SK-N-SH (cell line): ENCODE results near the gene NUP35. TPM values are rescaled to one million over a fixed set of nuclear protein-coding genes. Genes with fewer than 3 reads are reported as not detected.

Experiments used
- CTCF ChIA-PET: fragments of 300-600, 350-600 bp; formaldehyde crosslinking; extraction: SDS; loops from one replicate; lab custom pipeline; 2021; lab: Yijun Ruan, JAX
- POLR2A ChIA-PET: fragments of 350-600 bp; sonication (Branson Sonifier 250); formaldehyde crosslinking; extraction: SDS; loops from one replicate; lab custom pipeline; 2020; ENCODE audit warnings: antibody characterized with exemption, inconsistent platforms; lab: Yijun Ruan, JAX
- DNase-seq: peaks from one replicate; pipeline ENCODE4 v3.0.0; 2012
- H2AFZ ChIP-seq: fragments of 200-600 bp; sonication (generic); 2 replicates; pipeline ENCODE4 v1.8.1; 2016; ENCODE audit warnings: antibody characterized with exemption, mild to moderate bottlenecking, low read depth
- H3F3A ChIP-seq: fragments of 200-600 bp; sonication (generic); replicated peaks from 2 replicates; pipeline ENCODE3; 2016; ENCODE audit warnings: antibody characterized with exemption, mild to moderate bottlenecking; ENCODE audit not compliant: insufficient read depth
- H3K27ac ChIP-seq, 2 experiments: fragments of 200-500 bp in 1 of 2; fragments of 200-600 bp in 1 of 2; sonication (Bioruptor generic) in 1 of 2; sonication (generic), shearing (Covaris generic) in 1 of 2; 2 replicates each; pipeline versions ENCODE4 v1.5.1 to v1.6.1; 2014 to 2016; ENCODE audit warnings: low read depth in 2 of 2, inconsistent platforms in 1 of 2, low read length in 1 of 2, mild to moderate bottlenecking in 1 of 2, mixed read lengths in 1 of 2
- H3K27me3 ChIP-seq: fragments of 200-600 bp; sonication (generic), shearing (Covaris generic); 2 replicates; pipeline ENCODE4 v1.6.1; 2016; ENCODE audit warnings: mixed run types; ENCODE audit not compliant: insufficient read depth
- H3K36me3 ChIP-seq, 2 experiments: fragments of 200-500 bp in 1 of 2; fragments of 200-600 bp in 1 of 2; sonication (Bioruptor generic) in 1 of 2; sonication (generic) in 1 of 2; replicated peaks in 1 of 2; 2 replicates each; pipeline versions ENCODE3 to v1.5.1; 2014 to 2016; ENCODE audit warnings: low read length in 1 of 2, mild to moderate bottlenecking in 1 of 2; ENCODE audit not compliant: insufficient read depth in 2 of 2, control insufficient read depth in 1 of 2
- H3K4me1 ChIP-seq, 2 experiments: fragments of 200-500 bp in 1 of 2; fragments of 200-600 bp in 1 of 2; sonication (Bioruptor generic) in 1 of 2; sonication (generic), shearing (Covaris generic) in 1 of 2; 2 replicates each; pipeline versions ENCODE4 v1.5.1 to v1.6.1; 2014 to 2016; ENCODE audit warnings: low read depth in 1 of 2, low read length in 1 of 2, mixed run types in 1 of 2; ENCODE audit not compliant: insufficient read depth in 2 of 2, control insufficient read depth in 1 of 2
- H3K4me2 ChIP-seq: fragments of 200-600 bp; sonication (generic), shearing (Covaris generic); 2 replicates; pipeline ENCODE4 v1.6.1; 2017; ENCODE audit warnings: mixed run types
- H3K4me3 ChIP-seq, 2 experiments: fragments of 200-500 bp in 1 of 2; fragments of 200-600 bp in 1 of 2; sonication (Bioruptor generic) in 1 of 2; sonication (generic), shearing (Covaris generic) in 1 of 2; 2 replicates each; pipeline versions ENCODE4 v1.5.1 to v1.8.1; 2014 to 2016; ENCODE audit warnings: low read depth in 2 of 2, inconsistent platforms in 1 of 2, low read length in 1 of 2, mild to moderate bottlenecking in 1 of 2, mixed read lengths in 1 of 2, moderate library complexity in 1 of 2
- H3K79me2 ChIP-seq: fragments of 200-600 bp; sonication (generic); 2 replicates; pipeline ENCODE4 v1.8.1; 2017; ENCODE audit warnings: mild to moderate bottlenecking; ENCODE audit not compliant: insufficient read depth
- H3K9ac ChIP-seq: fragments of 200-600 bp; sonication (generic); 2 replicates; pipeline ENCODE4 v1.6.1; 2017; ENCODE audit warnings: mixed run types
- H3K9me2 ChIP-seq: fragments of 200-600 bp; sonication (generic); 2 replicates; pipeline ENCODE4 v1.6.1; 2017; ENCODE audit warnings: mixed run types
- H3K9me3 ChIP-seq: fragments of 200-600 bp; sonication (generic); 2 replicates; pipeline ENCODE4 v1.6.1; 2017; ENCODE audit warnings: mixed run types, mild to moderate bottlenecking, moderate library complexity
- H4K20me1 ChIP-seq: fragments of 200-600 bp; sonication (generic); 2 replicates; pipeline ENCODE4 v1.6.1; 2017; ENCODE audit warnings: mild to moderate bottlenecking, mixed run types; ENCODE audit not compliant: insufficient read depth
- CHD2 ChIP-seq: fragments of 150-350 bp; IDR thresholded peaks from 2 replicates; pipeline ENCODE4 v1.6.1; 2018; ENCODE audit warnings: low read length; ENCODE audit not compliant: partially characterized antibody
- CTCF ChIP-seq: fragments of 200-600 bp; sonication (generic); IDR thresholded peaks from 2 replicates; pipeline ENCODE4 v1.6.1; 2017; ENCODE audit warnings: antibody characterized with exemption, mild to moderate bottlenecking, moderate library complexity
- ELF1 ChIP-seq: IDR thresholded peaks from 2 replicates; pipeline ENCODE4 v1.4.0; 2012
- EZH2phosphoT487 ChIP-seq: fragments of 200-600 bp; sonication (generic); IDR thresholded peaks from 2 replicates; pipeline ENCODE4 v1.6.1; 2017; ENCODE audit warnings: low read depth, mixed run types, mild to moderate bottlenecking, antibody characterized with exemption, moderate library complexity, borderline replicate concordance
- GABPA ChIP-seq: IDR thresholded peaks from 2 replicates; pipeline ENCODE4 v1.4.0; 2012; ENCODE audit warnings: low read depth, mild to moderate bottlenecking
- GATA2 ChIP-seq: sonication (generic); formaldehyde crosslinking; IDR thresholded peaks from 2 replicates; pipeline ENCODE4 v1.5.0; 2020; ENCODE audit warnings: mild to moderate bottlenecking, missing genetic modification reagents
- JUND ChIP-seq: IDR thresholded peaks from 2 replicates; pipeline ENCODE4 v1.4.0; 2012
- NFIC ChIP-seq: IDR thresholded peaks from 2 replicates; pipeline ENCODE4 v1.4.0; 2012; ENCODE audit warnings: borderline replicate concordance
- NRF1 ChIP-seq: IDR thresholded peaks from 2 replicates; pipeline ENCODE4 v1.6.1; 2012; ENCODE audit warnings: low read depth, mild to moderate bottlenecking, low read length
- PBX3 ChIP-seq: IDR thresholded peaks from 2 replicates; pipeline ENCODE4; 2012
- RCOR1 ChIP-seq: fragments of 150-350 bp; IDR thresholded peaks from 2 replicates; pipeline ENCODE4 v1.6.1; 2017; ENCODE audit warnings: antibody characterized with exemption, low read length
- REST ChIP-seq: IDR thresholded peaks from 2 replicates; pipeline ENCODE4 v1.6.1; 2012; ENCODE audit warnings: mild to moderate bottlenecking, low read depth, low read length, moderate library complexity
- RFX5 ChIP-seq: IDR thresholded peaks from 2 replicates; pipeline ENCODE4 v1.6.1; 2012; ENCODE audit warnings: mild to moderate bottlenecking, improper control_type of control experiment, low read length
- SIN3A ChIP-seq: IDR thresholded peaks from 2 replicates; pipeline ENCODE4 v1.6.1; 2012; ENCODE audit warnings: low read depth, mild to moderate bottlenecking, low read length, moderate library complexity, borderline replicate concordance
- TAF1 ChIP-seq: IDR thresholded peaks from 2 replicates; pipeline ENCODE4 v1.6.1; 2012; ENCODE audit warnings: low read depth, mild to moderate bottlenecking, low read length, moderate library complexity, borderline replicate concordance
- TCF12 ChIP-seq: IDR thresholded peaks from 2 replicates; pipeline ENCODE4 v1.4.0; 2012
- TEAD4 ChIP-seq: IDR thresholded peaks from 2 replicates; pipeline ENCODE4 v1.4.0; 2012; ENCODE audit warnings: mild to moderate bottlenecking, borderline replicate concordance; ENCODE audit not compliant: insufficient read depth
- YY1 ChIP-seq: IDR thresholded peaks from 2 replicates; pipeline ENCODE4 v1.4.0; 2012; ENCODE audit warnings: low read depth, mild to moderate bottlenecking
- WGBS: methylation state at CpG from one replicate; pipeline ENCODE4 v1.1.6; 2017; ENCODE audit warnings: low lambda C conversion rate; 5-methylcytosine and 5-hydroxymethylcytosine counted together
- polyA plus RNA-seq, 3 experiments: library from polyadenylated mRNA; depleted of rRNA; stranded (reverse); fragments of >200 nt; gene quantifications; 2 replicates each; pipeline ENCODE4 v1.2.3, GENCODE V29; 2012
- TF ChIP-seq, protein P1 (sequence below): fragments of 150-350 bp; IDR thresholded peaks from 2 replicates; pipeline ENCODE4 v1.6.1; 2017; ENCODE audit warnings: antibody characterized with exemption, low read length, low read depth, borderline replicate concordance
- TF ChIP-seq, protein P2 (sequence below): IDR thresholded peaks from 2 replicates; pipeline ENCODE4 v1.4.0; 2012; ENCODE audit warnings: low read depth, borderline replicate concordance

Gene NUP35
- polyA plus RNA-seq, 1 of the 3 experiments (the other 2 are of a cell fraction): 9.1 TPM

DNA sequence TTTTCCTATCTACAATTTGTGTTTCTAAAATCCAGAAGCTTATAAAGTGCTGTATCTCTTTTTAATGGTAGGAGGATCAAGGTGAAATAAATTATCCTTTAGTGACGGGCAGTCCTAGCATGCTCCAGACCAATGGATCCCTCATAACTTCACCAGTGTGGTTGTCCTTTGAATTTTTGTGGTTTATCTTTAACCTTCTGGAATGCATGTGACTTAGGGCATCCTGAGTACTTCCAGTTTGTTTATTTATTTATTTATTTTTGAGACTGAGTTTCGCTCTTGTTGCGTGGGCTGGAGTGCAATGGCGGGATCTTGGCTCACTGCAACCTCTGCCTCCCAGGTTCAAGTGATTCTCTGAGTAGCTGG is 40.4 kb downstream of the NUP35 start:
- 95% methylated on average over 4 of the region's 4 CpGs for WGBS
- H3K27me3 ChIP-seq: no peaks in the 10 kb centered on the region
- no peaks in the 10 kb centered on the region for H3K9me2 ChIP-seq
- no peak overlapping the region for H3K4me2 ChIP-seq
- ChIA-PET POLR2A (no interaction called here), CTCF (no interaction called here)
- H3K79me2 ChIP-seq: peaks cover 23% of the 10 kb centered on the region; the same call in 1 of the 2 replicates
- no peak overlapping the region for H2AFZ ChIP-seq
- H3F3A ChIP-seq: no peaks in the 10 kb centered on the region
- H3K4me1 ChIP-seq: peaks cover 0 to 9% of the 10 kb centered on the region in 2 experiments; a peak in 1 of 4 replicates
- no peak overlapping the region for H3K4me3 ChIP-seq
- peaks cover 31 to 37% of the 10 kb centered on the region in 2 experiments for H3K36me3 ChIP-seq
- H4K20me1 ChIP-seq: no peaks in the 10 kb centered on the region
- H3K9me3 ChIP-seq: no peaks in the 10 kb centered on the region
- DNase-seq: no peak
- H3K9ac ChIP-seq: no peak overlapping the region
- no peak overlapping the region for H3K27ac ChIP-seq
- no peak for TF ChIP-seq GATA2 (CRISPR knock-in tag)
- no peak for TF ChIP-seq NFIC
- TF ChIP-seq GABPA: no peak
- no peak for TF ChIP-seq EZH2phosphoT487
- no peak for TF ChIP-seq RCOR1
- TF ChIP-seq TAF1: no peak
- TF ChIP-seq NRF1: no peak
- TF ChIP-seq SIN3A: no peak
- no peak for TF ChIP-seq TCF12
- TF ChIP-seq CTCF: no peak
- no peak for TF ChIP-seq REST

GRCh38 chr2:183166210-183166609 is 42.0 kb downstream of the NUP35 start:
- ChIA-PET POLR2A (no interaction called here), CTCF (interaction anchor here (0.7 kb wide), 1 partner anchor 1018 kb away, joined by 3 read pairs; no protein-coding TSS in a partner anchor)
- Histone ChIP-seq H3K9me3 (no peaks in the 10 kb centered on the region), H3K79me2 (peaks cover 30% of the 10 kb centered on the region; the same call in 1 of the 2 replicates), H4K20me1 (no peaks in the 10 kb centered on the region), H3K9ac (no peak overlapping the region), H3K27ac (no peak overlapping the region), H3K27me3 (no peaks in the 10 kb centered on the region), H3F3A (no peaks in the 10 kb centered on the region), H3K9me2 (no peaks in the 10 kb centered on the region), H2AFZ (no peak overlapping the region), H3K4me3 (no peak overlapping the region), H3K4me1 (peaks cover 0 to 9% of the 10 kb centered on the region in 2 experiments; a peak in 1 of 4 replicates), H3K4me2 (no peak overlapping the region), H3K36me3 (peaks cover 22 to 31% of the 10 kb centered on the region in 2 experiments)
- WGBS: 96% methylated on average over 3 of the region's 3 CpGs
- DNase-seq: no peak
- no peak for TF ChIP-seq TAF1
- TF ChIP-seq JUND: no peak
- TF ChIP-seq CHD2: no peak
- TF ChIP-seq, protein P1, sequence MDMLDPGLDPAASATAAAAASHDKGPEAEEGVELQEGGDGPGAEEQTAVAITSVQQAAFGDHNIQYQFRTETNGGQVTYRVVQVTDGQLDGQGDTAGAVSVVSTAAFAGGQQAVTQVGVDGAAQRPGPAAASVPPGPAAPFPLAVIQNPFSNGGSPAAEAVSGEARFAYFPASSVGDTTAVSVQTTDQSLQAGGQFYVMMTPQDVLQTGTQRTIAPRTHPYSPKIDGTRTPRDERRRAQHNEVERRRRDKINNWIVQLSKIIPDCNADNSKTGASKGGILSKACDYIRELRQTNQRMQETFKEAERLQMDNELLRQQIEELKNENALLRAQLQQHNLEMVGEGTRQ: no peak
- TF ChIP-seq TEAD4: no peak
- no peak for TF ChIP-seq RFX5
- TF ChIP-seq, protein P2, sequence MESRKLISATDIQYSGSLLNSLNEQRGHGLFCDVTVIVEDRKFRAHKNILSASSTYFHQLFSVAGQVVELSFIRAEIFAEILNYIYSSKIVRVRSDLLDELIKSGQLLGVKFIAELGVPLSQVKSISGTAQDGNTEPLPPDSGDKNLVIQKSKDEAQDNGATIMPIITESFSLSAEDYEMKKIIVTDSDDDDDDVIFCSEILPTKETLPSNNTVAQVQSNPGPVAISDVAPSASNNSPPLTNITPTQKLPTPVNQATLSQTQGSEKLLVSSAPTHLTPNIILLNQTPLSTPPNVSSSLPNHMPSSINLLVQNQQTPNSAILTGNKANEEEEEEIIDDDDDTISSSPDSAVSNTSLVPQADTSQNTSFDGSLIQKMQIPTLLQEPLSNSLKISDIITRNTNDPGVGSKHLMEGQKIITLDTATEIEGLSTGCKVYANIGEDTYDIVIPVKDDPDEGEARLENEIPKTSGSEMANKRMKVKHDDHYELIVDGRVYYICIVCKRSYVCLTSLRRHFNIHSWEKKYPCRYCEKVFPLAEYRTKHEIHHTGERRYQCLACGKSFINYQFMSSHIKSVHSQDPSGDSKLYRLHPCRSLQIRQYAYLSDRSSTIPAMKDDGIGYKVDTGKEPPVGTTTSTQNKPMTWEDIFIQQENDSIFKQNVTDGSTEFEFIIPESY: no peak
- no peak for TF ChIP-seq ELF1
- TF ChIP-seq RCOR1: no peak
- TF ChIP-seq PBX3: no peak
- no peak for TF ChIP-seq YY1
